NCI-H1930 (cell line): ENCODE results near the gene VRTN.

Experiments
- DNase-seq, 2 experiments: peaks; one replicate each; lab custom pipeline; 2025; lab: John Stamatoyannopoulos, UW

VRTN gene

GRCh38 chr14:74395094-74395493 is 46.8 kb downstream of the VRTN start:
- DNase-seq: no peak

- DNase-seq: no peak
These were observed 51.9 kb downstream of the VRTN start for GRCh38 chr14:74400031-74400685.

DNA sequence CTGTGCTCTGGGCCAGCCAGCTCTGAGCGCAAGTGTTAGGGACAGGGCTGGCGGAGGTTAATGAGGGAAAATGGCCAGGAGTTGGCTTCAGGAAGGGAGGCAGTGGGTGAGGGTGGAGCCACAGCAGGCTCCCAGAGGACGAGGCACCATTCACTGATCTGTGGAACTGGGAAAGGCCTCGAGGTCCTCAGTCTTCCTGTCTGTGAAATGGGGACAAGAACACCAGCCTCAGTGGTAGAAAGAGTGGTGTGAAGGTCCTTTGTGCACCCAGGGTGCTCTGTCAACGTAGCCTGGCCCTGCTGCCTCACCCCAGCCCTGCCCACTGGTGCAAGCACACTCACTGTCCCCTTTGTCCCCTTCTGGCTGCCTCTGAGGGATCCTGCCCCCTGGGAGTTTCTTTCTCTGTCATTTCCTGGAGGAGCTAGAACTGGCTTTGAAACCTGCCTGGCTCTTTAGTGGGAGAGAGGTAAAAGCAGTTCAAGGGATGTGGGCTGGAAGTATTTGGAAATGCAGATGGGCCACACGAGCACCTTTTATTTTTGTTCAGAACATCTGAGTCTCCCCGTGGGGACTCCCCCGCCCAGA is 52.7 kb downstream of the VRTN start:
- DNase-seq: no peak

DNA sequence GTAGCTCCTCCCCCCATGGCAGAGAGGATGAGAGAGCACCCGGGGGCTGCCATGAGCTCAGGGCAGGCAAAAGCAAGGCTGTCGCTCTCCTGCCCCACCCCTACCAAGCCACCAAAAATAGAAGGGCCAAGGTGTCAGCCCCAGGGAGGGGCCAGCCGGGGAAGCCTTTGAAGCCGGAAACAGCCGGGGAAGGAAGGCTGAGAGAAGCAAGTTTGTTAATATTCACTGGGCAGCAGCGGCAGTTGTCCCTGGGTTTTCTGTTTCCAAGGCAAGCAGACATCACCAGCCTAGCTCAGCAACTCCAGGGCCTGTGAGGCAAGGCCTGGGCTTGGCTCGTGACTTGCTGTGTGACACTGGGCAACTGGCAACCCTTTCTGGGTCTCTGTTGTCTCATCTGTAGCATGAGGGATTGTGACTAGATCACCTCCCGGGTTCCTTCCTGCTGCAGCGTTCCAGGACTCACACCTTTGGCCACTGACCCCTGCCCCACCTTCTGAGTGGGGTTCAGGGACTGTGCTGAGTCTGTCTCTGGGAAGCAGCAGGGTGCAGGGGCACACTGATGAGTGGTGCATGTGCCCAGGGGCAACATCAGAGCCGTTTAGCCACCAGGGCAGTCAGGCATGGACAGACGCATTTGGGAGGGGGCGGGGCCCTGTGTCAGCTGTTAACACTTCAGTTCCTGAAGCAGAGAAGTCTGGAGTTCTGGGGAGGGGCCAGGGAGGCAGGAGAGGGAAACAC is 53.4 kb downstream of the VRTN start:
- DNase-seq: no peak

DNA sequence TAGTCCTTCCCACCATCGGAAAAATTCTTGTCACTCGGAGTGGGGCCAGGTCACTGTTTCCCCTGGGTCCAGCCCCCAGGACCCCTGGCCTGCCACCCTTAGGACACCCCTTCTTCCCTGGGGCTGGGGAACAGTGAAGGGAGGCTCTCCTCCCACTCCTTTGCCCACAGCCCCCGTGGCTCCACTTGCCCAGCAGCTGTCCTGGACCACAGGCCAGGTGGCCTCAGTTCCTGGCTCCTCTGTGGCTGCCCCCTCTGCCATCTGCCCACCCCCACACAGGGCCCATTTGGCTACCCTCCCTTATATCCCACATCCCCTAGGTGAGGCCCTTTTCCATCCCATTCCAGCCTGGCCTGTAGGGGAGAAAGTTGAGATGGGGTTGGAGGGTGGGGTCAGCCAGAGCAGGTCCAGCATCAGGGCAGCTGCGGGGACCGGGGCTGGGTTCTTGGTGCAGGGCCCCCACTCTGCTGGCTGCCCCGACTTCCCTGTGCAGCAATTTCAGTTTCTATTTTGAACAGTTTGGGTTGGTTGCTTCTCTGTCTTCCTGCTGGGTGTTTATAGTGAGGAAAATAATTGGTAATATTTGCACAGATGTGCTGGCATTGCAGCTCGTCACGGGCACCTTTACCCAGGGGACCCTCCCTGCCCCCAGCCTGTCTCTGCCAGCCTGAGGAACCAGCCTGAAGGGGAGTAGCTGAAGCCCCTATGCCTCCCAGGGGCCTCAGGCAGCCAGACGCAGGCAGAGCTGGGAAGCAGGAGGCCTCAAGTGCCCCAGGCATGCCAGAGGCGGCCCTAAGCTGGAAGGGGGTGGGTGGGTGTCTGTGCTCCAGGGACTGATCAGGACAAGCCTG is 54.4 kb downstream of the VRTN start:
- DNase-seq: no peak

- DNase-seq: no peak
These were observed 55.5 kb downstream of the VRTN start for GRCh38 chr14:74403619-74404417.

- no peak for DNase-seq
These were observed 56.2 kb downstream of the VRTN start for GRCh38 chr14:74404435-74404834.

DNA sequence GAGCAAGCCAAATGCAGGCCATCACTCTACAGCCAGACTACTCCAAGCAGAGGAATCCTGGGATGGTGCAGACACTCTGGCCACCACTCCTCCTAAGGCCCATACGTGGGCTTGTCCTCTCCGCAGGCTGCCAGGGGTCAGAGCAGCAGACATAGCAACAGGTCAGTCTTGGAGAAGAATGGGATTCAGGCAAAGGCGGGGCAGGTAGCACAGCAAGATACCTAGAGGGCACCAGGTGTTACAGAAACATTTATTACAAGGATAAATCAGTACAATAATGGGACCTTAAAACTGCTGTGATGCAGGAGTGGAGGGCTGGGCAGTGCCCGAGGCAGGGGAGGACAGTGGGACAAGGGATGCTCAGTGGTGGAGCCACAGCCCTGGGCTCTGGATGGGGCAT is 57.4 kb downstream of the VRTN start:
- DNase-seq: no peak

DNA sequence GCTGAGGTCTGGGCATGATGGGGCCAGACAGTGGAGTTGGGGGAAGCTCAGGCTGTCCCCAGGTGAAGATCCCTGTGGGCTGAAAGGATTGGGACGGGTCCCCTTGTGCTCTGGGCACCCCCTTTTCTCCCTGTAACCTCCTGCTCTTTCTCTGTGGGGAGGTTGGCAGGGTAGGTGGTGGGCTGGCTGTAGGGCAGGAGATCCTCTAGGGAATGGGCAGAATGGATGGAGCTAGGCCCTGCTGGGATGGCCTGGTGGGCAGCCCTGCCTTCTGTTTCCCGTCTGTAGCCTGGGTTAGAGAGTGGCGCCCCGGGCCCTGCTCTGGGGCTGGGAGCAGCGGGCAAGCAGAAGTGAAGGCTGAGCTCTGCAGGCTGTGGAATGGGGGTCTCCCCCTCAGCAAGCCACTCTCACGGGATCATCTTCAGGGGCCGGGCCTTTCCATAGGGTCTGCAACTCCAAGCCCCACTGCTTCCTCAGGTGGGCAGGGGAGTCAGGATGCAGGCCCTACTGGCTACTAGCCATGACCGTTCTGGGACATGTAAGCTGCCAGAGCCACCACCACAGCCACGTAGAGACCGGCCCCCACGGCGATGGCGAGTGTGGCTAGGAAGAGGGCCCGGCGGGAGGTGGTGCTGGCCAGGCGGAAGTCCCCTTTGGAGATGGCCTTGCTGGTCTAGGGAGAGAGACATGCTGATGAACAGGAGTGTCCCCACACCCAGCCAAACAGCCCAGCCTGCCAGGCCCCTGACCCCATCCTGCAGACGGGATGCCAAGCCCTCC is 58.9 kb downstream of the VRTN start:
- no peak for DNase-seq

DNA sequence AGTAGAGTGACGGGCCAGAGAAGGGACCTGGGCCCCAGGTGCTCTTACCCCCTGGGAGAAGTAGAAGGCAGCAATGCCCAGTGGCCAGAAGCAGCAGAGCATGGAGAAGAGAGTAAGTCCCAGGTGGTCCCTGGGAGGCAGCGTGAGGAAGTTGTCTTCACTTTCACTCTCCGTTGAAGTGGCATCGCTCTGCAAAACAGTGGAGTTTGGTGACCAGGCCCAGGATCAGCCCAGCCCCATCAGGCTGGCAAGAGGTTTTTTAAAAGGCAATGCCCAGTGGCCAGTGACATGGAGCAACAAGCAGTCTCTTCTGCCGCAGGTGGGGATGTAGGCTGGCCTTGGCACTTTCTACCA is 59.5 kb downstream of the VRTN start:
- DNase-seq: no peak

DNA sequence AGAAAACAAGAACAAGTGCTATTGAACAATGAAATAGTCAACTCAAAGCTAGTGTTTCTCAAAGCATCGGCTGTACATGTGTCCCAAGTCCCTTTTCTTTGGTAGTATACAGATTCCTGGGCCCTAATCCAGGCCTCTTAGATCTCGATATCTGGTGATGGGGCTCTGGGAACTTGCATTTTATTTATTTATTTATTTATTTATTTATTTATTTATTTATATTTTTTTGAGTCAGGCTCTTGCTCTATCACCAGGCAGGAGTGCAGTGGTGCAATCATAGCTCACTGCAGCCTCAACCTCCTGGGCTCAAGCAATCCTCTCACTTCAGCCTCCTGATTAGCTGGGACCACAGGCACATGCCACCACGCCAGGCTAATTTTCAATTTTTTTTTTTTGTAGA is 60.6 kb downstream of the VRTN start:
- no peak for DNase-seq

GRCh38 chr14:74409441-74409840 is 61.2 kb downstream of the VRTN start:
- DNase-seq: no peak
